MM.1S (cell line): ENCODE data around the gene CPVL.

Source experiments
- DNase-seq: peaks from one replicate; pipeline ENCODE4 v3.0.0-alpha.2; 2015
- H2AFZ ChIP-seq: fragments of 300-600 bp; sonication (generic); 2 replicates; pipeline ENCODE4 v1.6.0; 2016; ENCODE audit warnings: antibody characterized with exemption, low read length
- H3F3A ChIP-seq: fragments of 300-600 bp; sonication (generic); 2 replicates; pipeline ENCODE4 v1.6.1; 2016; ENCODE audit warnings: mild to moderate bottlenecking, antibody characterized with exemption, low read length, moderate library complexity, mixed read lengths; ENCODE audit not compliant: insufficient read depth
- H3K27ac ChIP-seq: fragments of 300-600 bp; sonication (generic); 2 replicates; pipeline ENCODE4 v1.5.1; 2016; ENCODE audit warnings: mild to moderate bottlenecking, low read length
- H3K27me3 ChIP-seq: fragments of 300-600 bp; sonication (generic); replicated peaks from 2 replicates; pipeline ENCODE4 v1.6.0; 2016; ENCODE audit warnings: low read length; ENCODE audit not compliant: insufficient read depth
- H3K36me3 ChIP-seq: fragments of 300-600 bp; sonication (generic); replicated peaks from 2 replicates; pipeline ENCODE4 v1.6.1; 2016; ENCODE audit warnings: mild to moderate bottlenecking, low read length, mixed read lengths; ENCODE audit not compliant: insufficient read depth
- H3K4me1 ChIP-seq: fragments of 300-600 bp; sonication (generic); 2 replicates; pipeline ENCODE4 v1.6.1; 2016; ENCODE audit warnings: low read length, mixed read lengths
- H3K4me2 ChIP-seq: fragments of 300-600 bp; sonication (generic); 2 replicates; pipeline ENCODE4 v1.6.0; 2016; ENCODE audit warnings: low read depth, low read length
- H3K4me3 ChIP-seq: fragments of 300-600 bp; sonication (generic); 2 replicates; pipeline ENCODE4 v1.5.1; 2016; ENCODE audit warnings: low read length, mixed read lengths
- H3K79me2 ChIP-seq: fragments of 300-600 bp; sonication (generic); 2 replicates; pipeline ENCODE4 v1.6.1; 2016; ENCODE audit warnings: mixed run types, low read length, mixed read lengths
- H3K9ac ChIP-seq: fragments of 300-600 bp; sonication (generic); 2 replicates; pipeline ENCODE4 v1.6.1; 2016; ENCODE audit warnings: low read length, mixed read lengths
- H3K9me2 ChIP-seq: fragments of 300-600 bp; sonication (generic); replicated peaks from 2 replicates; pipeline ENCODE4 v1.6.1; 2016; ENCODE audit warnings: mild to moderate bottlenecking, low read length, mixed read lengths; ENCODE audit not compliant: insufficient read depth
- H3K9me3 ChIP-seq: fragments of 300-600 bp; sonication (generic); replicated peaks from 2 replicates; pipeline ENCODE4 v1.6.1; 2016; ENCODE audit warnings: mild to moderate bottlenecking, low read length, mixed read lengths; ENCODE audit not compliant: insufficient read depth
- H4K20me1 ChIP-seq: fragments of 300-600 bp; sonication (generic); 2 replicates; pipeline ENCODE4 v1.6.1; 2016; ENCODE audit warnings: mild to moderate bottlenecking, low read length, moderate library complexity, mixed read lengths; ENCODE audit not compliant: insufficient read depth
- CTCF ChIP-seq: fragments of 300-600 bp; sonication (generic); IDR thresholded peaks from 2 replicates; pipeline ENCODE4 v1.5.1; 2016; ENCODE audit warnings: antibody characterized with exemption, low read length, mixed read lengths
- EZH2 ChIP-seq: fragments of 300-600 bp; sonication (generic); optimal IDR thresholded peaks from 2 replicates; pipeline ENCODE3; 2017; ENCODE audit warnings: low read depth, mild to moderate bottlenecking, antibody characterized with exemption, low read length, mixed read lengths
- EZH2phosphoT487 ChIP-seq: fragments of 300-600 bp; sonication (generic); IDR thresholded peaks from 2 replicates; pipeline ENCODE4 v1.6.1; 2018; ENCODE audit warnings: antibody characterized with exemption, low read length

The CPVL gene

GRCh38 chr7:29150856-29151255 is 4.5 kb upstream of the CPVL start:
- no peaks in the 10 kb centered on the region for H3F3A ChIP-seq
- H3K9me3 ChIP-seq, result no peaks in the 10 kb centered on the region
- H4K20me1 ChIP-seq, result no peaks in the 10 kb centered on the region
- H3K27ac ChIP-seq, result no peak overlapping the region
- H3K36me3 ChIP-seq, result no peaks in the 10 kb centered on the region
- H3K9me2 ChIP-seq, result no peaks in the 10 kb centered on the region
- no peaks in the 10 kb centered on the region for H3K27me3 ChIP-seq
- H2AFZ ChIP-seq, result no peak overlapping the region
- H3K4me1 ChIP-seq, result peaks cover 3% of the 10 kb centered on the region; the same call in 1 of the 2 replicates
- no peaks in the 10 kb centered on the region for H3K79me2 ChIP-seq
- H3K4me3 ChIP-seq, result no peak overlapping the region
- no peak for DNase-seq
- TF ChIP-seq EZH2phosphoT487 (no peak), EZH2 (no peak), CTCF (no peak)
- H3K9ac ChIP-seq, result no peak overlapping the region
- no peak overlapping the region for H3K4me2 ChIP-seq

GRCh38 chr7:29149036-29149435 is 2.7 kb upstream of the CPVL start:
- Histone ChIP-seq H2AFZ (no peak overlapping the region), H3K9me3 (no peaks in the 10 kb centered on the region), H3K4me3 (no peak overlapping the region), H3K4me1 (peaks cover 3% of the 10 kb centered on the region; the same call in 1 of the 2 replicates), H3K79me2 (no peaks in the 10 kb centered on the region), H3K36me3 (no peaks in the 10 kb centered on the region), H3F3A (no peaks in the 10 kb centered on the region), H3K9me2 (no peaks in the 10 kb centered on the region), H3K4me2 (no peak overlapping the region), H3K9ac (no peak overlapping the region), H4K20me1 (no peaks in the 10 kb centered on the region), H3K27me3 (no peaks in the 10 kb centered on the region), H3K27ac (no peak overlapping the region)
- TF ChIP-seq EZH2phosphoT487 (no peak), CTCF (no peak), EZH2 (no peak)
- no peak for DNase-seq

- no peaks in the 10 kb centered on the region for H3K79me2 ChIP-seq
- peaks cover 3% of the 10 kb centered on the region; the same call in 1 of the 2 replicates for H3K4me1 ChIP-seq
- no peaks in the 10 kb centered on the region for H3K9me2 ChIP-seq
- DNase-seq, result no peak
- no peak overlapping the region for H3K4me3 ChIP-seq
- no peak overlapping the region for H3K9ac ChIP-seq
- no peak overlapping the region for H2AFZ ChIP-seq
- TF ChIP-seq EZH2, result no peak
- TF ChIP-seq CTCF, result no peak
- TF ChIP-seq EZH2phosphoT487, result no peak
- H3K4me2 ChIP-seq, result peak overlapping the region; percentile 61; the same call in 1 of the 2 replicates
- H3K9me3 ChIP-seq, result no peaks in the 10 kb centered on the region
- H4K20me1 ChIP-seq, result no peaks in the 10 kb centered on the region
- no peak overlapping the region for H3K27ac ChIP-seq
- no peaks in the 10 kb centered on the region for H3K36me3 ChIP-seq
- H3K27me3 ChIP-seq, result no peaks in the 10 kb centered on the region
- H3F3A ChIP-seq, result no peaks in the 10 kb centered on the region
Observed at GRCh38 chr7:29147821-29148220, 1.5 kb upstream of the CPVL start.
